HepG2 (cell line): ENCODE measurements around the gene TADA2B. TPM values are rescaled to one million over a fixed set of nuclear protein-coding genes. Genes with fewer than 3 reads are reported as not detected.

Source experiments
- BORCS8-MEF2B ChIP-seq: sonication (generic); formaldehyde crosslinking; IDR thresholded peaks from 2 replicates; pipeline ENCODE4 v1.8.0; 2022; ENCODE audit warnings: mild to moderate bottlenecking, missing genetic modification reagents
- CBX2 ChIP-seq, 2 experiments: fragments of 200-600 bp in 1 of 2; sonication (generic); formaldehyde crosslinking in 1 of 2; IDR thresholded peaks; 2 replicates each; pipeline versions ENCODE4 v1.7.0 to v1.8.1; 2018 to 2022; ENCODE audit warnings: low read depth in 2 of 2, low read length in 1 of 2, mild to moderate bottlenecking in 1 of 2, missing genetic modification reagents in 1 of 2
- DNMT1 ChIP-seq: sonication (generic); formaldehyde crosslinking; IDR thresholded peaks from 2 replicates; pipeline ENCODE4 v1.5.1; 2020; ENCODE audit warnings: mild to moderate bottlenecking, missing genetic modification reagents
- FOXK2 ChIP-seq: fragments of 450-650 bp; IDR thresholded peaks from 2 replicates; pipeline ENCODE4 v1.6.1; 2016
- GMEB1 ChIP-seq: sonication (generic); formaldehyde crosslinking; IDR thresholded peaks from 2 replicates; pipeline ENCODE4 v1.5.1; 2020; ENCODE audit warnings: missing genetic modification reagents, mild to moderate bottlenecking, borderline replicate concordance
- KAT8 ChIP-seq: IDR thresholded peaks from 2 replicates; pipeline ENCODE4 v1.6.1; 2016; ENCODE audit warnings: missing genetic modification reagents, missing compliant biosample characterization
- KDM2A ChIP-seq: sonication (generic); formaldehyde crosslinking; IDR thresholded peaks from 2 replicates; pipeline ENCODE4 v1.4.0; 2020; ENCODE audit warnings: low read depth, missing genetic modification reagents, borderline replicate concordance
- MEF2D ChIP-seq: sonication (generic); formaldehyde crosslinking; IDR thresholded peaks from 2 replicates; pipeline ENCODE4 v1.5.1; 2020; ENCODE audit warnings: mild to moderate bottlenecking, missing genetic modification reagents
- MIER2 ChIP-seq: IDR thresholded peaks from 2 replicates; pipeline ENCODE4 v1.6.1; 2016; ENCODE audit warnings: missing biosample characterization, missing genetic modification reagents
- MTF2 ChIP-seq: sonication (generic); formaldehyde crosslinking; IDR thresholded peaks from 2 replicates; pipeline ENCODE4 v1.5.0; 2020; ENCODE audit warnings: missing genetic modification reagents, borderline replicate concordance
- NBN ChIP-seq: fragments of 450-650 bp; conservative IDR thresholded peaks from 2 replicates; pipeline ENCODE4 v1.6.1; 2017
- NFE2L1 ChIP-seq: sonication (generic); formaldehyde crosslinking; IDR thresholded peaks from 2 replicates; pipeline ENCODE4 v1.4.0; 2020; ENCODE audit warnings: missing genetic modification reagents, mild to moderate bottlenecking, borderline replicate concordance
- NFE2L2 ChIP-seq: fragments of 150-350 bp; IDR thresholded peaks from 2 replicates; pipeline ENCODE4 v1.6.1; 2014; ENCODE audit warnings: low read length
- NKX3-1 ChIP-seq: sonication (generic); formaldehyde crosslinking; IDR thresholded peaks from 2 replicates; pipeline ENCODE4 v1.5.0; 2020; ENCODE audit warnings: missing genetic modification reagents
- PITX1 ChIP-seq: sonication (generic); formaldehyde crosslinking; IDR thresholded peaks from 2 replicates; pipeline ENCODE4 v1.5.1; 2020; ENCODE audit warnings: mild to moderate bottlenecking, missing genetic modification reagents
- RFX3 ChIP-seq: IDR thresholded peaks from 2 replicates; pipeline ENCODE4 v1.6.1; 2016; ENCODE audit warnings: missing biosample characterization, missing genetic modification reagents
- RXRA ChIP-seq: sonication (generic); formaldehyde crosslinking; IDR thresholded peaks from 2 replicates; pipeline ENCODE4 v1.5.1; 2020; ENCODE audit warnings: missing genetic modification reagents
- SOX13 ChIP-seq, 3 experiments: fragments of 450-650 bp in 1 of 3; sonication (generic) in 1 of 3; formaldehyde crosslinking in 1 of 3; IDR thresholded peaks in 2 of 3; conservative IDR thresholded peaks in 1 of 3; 2 replicates each; pipeline versions ENCODE4 v1.5.0 to v1.6.1; 2016 to 2020; ENCODE audit warnings: antibody characterized with exemption in 1 of 3, mild to moderate bottlenecking in 1 of 3, missing compliant biosample characterization in 1 of 3, missing genetic modification reagents in 1 of 3, moderate library complexity in 1 of 3
- SP140L ChIP-seq: sonication (generic); formaldehyde crosslinking; IDR thresholded peaks from 2 replicates; pipeline ENCODE4 v1.4.0; 2020; ENCODE audit warnings: missing genetic modification reagents, borderline replicate concordance
- ZFX ChIP-seq: sonication (generic); formaldehyde crosslinking; IDR thresholded peaks from 2 replicates; pipeline ENCODE4 v1.4.0; 2020; ENCODE audit warnings: mild to moderate bottlenecking, low read depth, missing genetic modification reagents, moderate library complexity
- ZKSCAN5 ChIP-seq: sonication (generic); formaldehyde crosslinking; IDR thresholded peaks from 2 replicates; pipeline ENCODE4 v1.5.1; 2020; ENCODE audit warnings: mild to moderate bottlenecking, missing genetic modification reagents
- ZNF3 ChIP-seq: IDR thresholded peaks from 2 replicates; pipeline ENCODE4 v1.7.0; 2017; ENCODE audit warnings: inconsistent platforms
- ZNF350 ChIP-seq: sonication (generic); formaldehyde crosslinking; IDR thresholded peaks from 2 replicates; pipeline ENCODE4 v1.4.0; 2020; ENCODE audit warnings: mild to moderate bottlenecking, low read depth, missing genetic modification reagents, borderline replicate concordance
- ZNF614 ChIP-seq: IDR thresholded peaks from 2 replicates; pipeline ENCODE4 v1.6.1; 2018; ENCODE audit warnings: missing biosample characterization, missing genetic modification reagents, inconsistent platforms, borderline replicate concordance
- ZNF781 ChIP-seq: sonication (generic); formaldehyde crosslinking; IDR thresholded peaks from 2 replicates; pipeline ENCODE4 v1.5.1; 2020; ENCODE audit warnings: borderline replicate concordance, mild to moderate bottlenecking, missing genetic modification reagents; ENCODE audit errors: not compliant biosample characterization
- ZNF782 ChIP-seq: sonication (generic); formaldehyde crosslinking; IDR thresholded peaks from 2 replicates; pipeline ENCODE4 v1.4.0; 2020; ENCODE audit warnings: missing genetic modification reagents, mild to moderate bottlenecking, borderline replicate concordance
- ZSCAN12 ChIP-seq: sonication (generic); formaldehyde crosslinking; IDR thresholded peaks from 2 replicates; pipeline ENCODE4 v1.9.0; 2021; ENCODE audit warnings: mild to moderate bottlenecking, missing genetic modification reagents
- polyA plus RNA-seq, 8 experiments: library from polyadenylated mRNA; depleted of rRNA in 3 of 8; stranded (reverse) in 7 of 8; unstranded in 1 of 8; fragments of >200 nt; fragmentation: Illumina TruSeq in 4 of 8; extraction: Trizol in 4 of 8; gene quantifications; 2 replicates each; pipeline versions ENCODE4 v1.2.1 to v1.2.3, GENCODE V29; 2011 to 2016; ENCODE audit warnings: low read depth in 4 of 8, missing spikeins in 1 of 8, mixed read lengths in 1 of 8; ENCODE audit not compliant: insufficient read depth in 1 of 8
- total RNA-seq, 5 experiments: library from RNA; depleted of rRNA; stranded (reverse); fragments of >200 nt; fragmentation: Illumina TruSeq; extraction: Trizol; gene quantifications; 2 replicates each; pipeline ENCODE4 v1.2.3, GENCODE V29; 2016; ENCODE audit warnings: low read depth in 1 of 5
- TF ChIP-seq, protein P1 (sequence below): IDR thresholded peaks from 2 replicates; pipeline ENCODE4 v1.6.1; 2016; ENCODE audit warnings: mild to moderate bottlenecking
- TF ChIP-seq, protein P2 (sequence below): IDR thresholded peaks from 2 replicates; pipeline ENCODE4 v1.6.1; 2012; ENCODE audit warnings: inconsistent platforms

The TADA2B gene
- total and polyA plus RNA-seq, 2 of the 13 experiments (the other 11 are each of a cell fraction or from before 2014, with no cell fraction given): 4.6 to 8.9 TPM

DNA sequence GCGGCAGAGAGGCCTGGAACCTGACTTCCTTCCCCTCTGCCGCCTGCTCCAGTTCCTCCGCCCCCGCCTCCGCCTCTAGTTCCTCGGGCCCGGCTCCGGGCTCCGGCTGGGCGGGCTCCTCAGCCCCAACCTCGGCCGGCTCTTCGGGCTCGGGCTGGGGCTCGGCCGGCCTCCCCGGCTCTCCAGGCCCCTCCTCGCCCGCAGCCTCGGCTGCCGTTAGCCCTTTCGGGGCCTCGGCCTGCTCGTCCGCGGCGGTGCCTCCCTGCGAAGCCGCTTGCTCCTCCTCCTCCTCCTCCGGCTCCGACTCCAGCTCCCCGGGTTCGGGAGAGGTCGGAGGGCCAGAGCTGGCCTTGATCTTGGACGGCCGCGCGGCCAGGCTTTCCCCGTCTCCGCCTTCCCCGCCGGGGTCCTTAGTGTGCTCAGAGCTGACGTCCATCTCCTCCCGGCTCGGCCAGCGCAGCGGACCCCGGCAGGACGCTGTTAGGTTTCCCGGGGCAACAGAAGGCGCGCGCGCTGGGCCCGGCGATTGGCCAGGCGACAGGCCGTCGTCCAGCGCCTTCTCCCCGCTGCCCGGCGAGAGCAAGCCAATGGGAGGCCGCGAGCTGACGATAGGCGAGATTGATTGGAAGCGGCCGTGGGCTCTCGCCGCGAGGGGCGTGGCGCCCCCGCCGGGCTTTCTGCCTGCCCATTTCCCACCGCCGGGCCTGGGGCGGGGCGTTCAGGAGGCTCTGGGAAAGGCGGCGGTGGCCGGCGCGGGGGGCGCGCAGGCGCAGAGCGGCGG, 479 bp upstream of the TADA2B start (continued):
- TF ChIP-seq NFE2L1 (CRISPR knock-in tag): no peak
- no peak for TF ChIP-seq NKX3-1
- TF ChIP-seq ZSCAN12 (CRISPR knock-in tag): no peak
- TF ChIP-seq DNMT1 (CRISPR knock-in tag): no peak
- peak; percentile 96 for TF ChIP-seq RFX3 (CRISPR knock-in tag)
- TF ChIP-seq MEF2D (CRISPR knock-in tag): 0 out of 2 replicates have a peak, but pooled peaks have one; percentile 24
- TF ChIP-seq KDM2A (CRISPR knock-in tag): peak; percentile 78; the same call in 1 of the 2 replicates
- no peak for TF ChIP-seq SP140L (CRISPR knock-in tag)
- TF ChIP-seq ZNF350 (CRISPR knock-in tag): no peak
- TF ChIP-seq FOXK2: no peak
- no peak for TF ChIP-seq ZNF782 (CRISPR knock-in tag)
- no peak for TF ChIP-seq ZKSCAN5 (CRISPR knock-in tag)
- TF ChIP-seq ZNF781 (CRISPR knock-in tag): no peak
- 0 out of 2 replicates have a peak, but pooled peaks have one; percentile 44 for TF ChIP-seq BORCS8-MEF2B (CRISPR knock-in tag)
- peak; percentile 73; the same call in 1 of the 2 replicates for TF ChIP-seq GMEB1
- TF ChIP-seq SOX13 (IDR thresholded peaks at IDR 0.05): no peak
- TF ChIP-seq SOX13 (CRISPR knock-in tag; conservative IDR thresholded peaks at IDR 0.05 in 1 of 2, IDR thresholded peaks at IDR 0.05 in 1 of 2): peak in 1 of 2 experiments; percentile 6; a peak in 1 of 4 replicates
- TF ChIP-seq MIER2 (CRISPR knock-in tag): no peak
- TF ChIP-seq ZNF3 (CRISPR knock-in tag): no peak
- TF ChIP-seq PITX1: no peak
- peak; percentile 56 for TF ChIP-seq ZFX (CRISPR knock-in tag)
- TF ChIP-seq, protein P1, sequence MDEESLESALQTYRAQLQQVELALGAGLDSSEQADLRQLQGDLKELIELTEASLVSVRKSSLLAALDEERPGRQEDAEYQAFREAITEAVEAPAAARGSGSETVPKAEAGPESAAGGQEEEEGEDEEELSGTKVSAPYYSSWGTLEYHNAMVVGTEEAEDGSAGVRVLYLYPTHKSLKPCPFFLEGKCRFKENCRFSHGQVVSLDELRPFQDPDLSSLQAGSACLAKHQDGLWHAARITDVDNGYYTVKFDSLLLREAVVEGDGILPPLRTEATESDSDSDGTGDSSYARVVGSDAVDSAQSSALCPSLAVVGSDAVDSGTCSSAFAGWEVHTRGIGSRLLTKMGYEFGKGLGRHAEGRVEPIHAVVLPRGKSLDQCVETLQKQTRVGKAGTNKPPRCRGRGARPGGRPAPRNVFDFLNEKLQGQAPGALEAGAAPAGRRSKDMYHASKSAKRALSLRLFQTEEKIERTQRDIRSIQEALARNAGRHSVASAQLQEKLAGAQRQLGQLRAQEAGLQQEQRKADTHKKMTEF (CRISPR knock-in tag): peak; percentile 35; the same call in 1 of the 2 replicates
- TF ChIP-seq, protein P2, sequence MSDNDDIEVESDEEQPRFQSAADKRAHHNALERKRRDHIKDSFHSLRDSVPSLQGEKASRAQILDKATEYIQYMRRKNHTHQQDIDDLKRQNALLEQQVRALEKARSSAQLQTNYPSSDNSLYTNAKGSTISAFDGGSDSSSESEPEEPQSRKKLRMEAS: peak; percentile 67
- TF ChIP-seq NFE2L2: no peak
- TF ChIP-seq CBX2 (IDR thresholded peaks at IDR 0.05; ENCODE audit: low read depth, low read length): no peak
- TF ChIP-seq CBX2 (CRISPR knock-in tag; IDR thresholded peaks at IDR 0.05; ENCODE audit: low read depth): no peak
- TF ChIP-seq ZNF614 (CRISPR knock-in tag): no peak; the same call in 1 of the 2 replicates
- no peak for TF ChIP-seq NBN
- peak; percentile 41; the same call in 1 of the 2 replicates for TF ChIP-seq RXRA
- no peak for TF ChIP-seq MTF2
- peak; percentile 42; the same call in 1 of the 2 replicates for TF ChIP-seq KAT8 (CRISPR knock-in tag)
